Hematopoietic multipotent progenitor cell treated with erythropoietin and hydrocortisone succinate and interleukin-3 and kit ligand, for 15 days (in vitro differentiated cells): Measurements from ENCODE around the gene CRIP3.
A peak's percentile ranks its signal among the peaks of the same experiment; 100 is the strongest.

Experiments used
- DNase-seq: peaks from one replicate; pipeline ENCODE4 v3.0.0-alpha.2; 2015; ENCODE audit warnings: low spot score

The CRIP3 gene

DNA sequence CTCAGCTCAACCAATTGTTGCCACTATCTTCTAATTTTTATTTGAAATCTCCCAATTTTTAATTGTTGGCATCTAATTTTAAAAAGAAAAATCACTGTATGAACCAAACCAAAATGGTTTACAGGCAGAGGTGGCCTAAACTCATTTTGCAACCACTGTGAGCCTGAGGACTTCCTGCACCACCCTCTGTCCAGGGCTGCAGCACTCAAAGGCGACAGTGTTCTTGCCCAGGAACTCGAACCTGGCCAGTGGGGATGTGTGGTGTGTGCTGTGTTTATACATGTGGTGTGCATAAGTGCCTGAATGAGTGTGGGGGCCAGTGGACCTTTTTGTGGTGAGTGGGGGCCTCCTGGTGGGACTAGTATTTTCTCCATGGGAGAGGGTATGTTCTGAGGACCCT lies 34.9 kb downstream of the CRIP3 start:
- no peak for DNase-seq

DNA sequence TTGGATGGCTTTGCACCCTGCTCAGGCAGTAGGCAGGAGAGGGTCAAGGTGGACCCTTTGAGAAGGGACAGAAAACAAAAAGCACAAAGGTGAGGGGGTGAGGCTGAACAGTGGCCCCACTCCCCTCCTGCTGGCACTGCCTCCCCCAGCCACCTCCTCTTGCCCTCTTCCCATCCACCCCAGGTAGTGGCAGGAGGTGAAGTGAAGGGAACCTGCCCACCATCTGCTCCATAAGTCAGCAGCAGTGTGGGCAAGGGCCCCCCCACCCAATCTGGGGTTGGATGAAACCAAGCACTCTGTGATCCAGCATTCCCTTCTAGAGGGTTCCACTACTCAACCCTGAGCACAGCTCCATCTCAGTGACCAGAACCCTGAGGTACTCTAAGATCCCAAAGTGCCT lies 36.7 kb downstream of the CRIP3 start:
- DNase-seq: no peak

GRCh38 chr6:43271103-43271815 lies 37.4 kb downstream of the CRIP3 start:
- DNase-seq: no peak

- DNase-seq: no peak
Observed at GRCh38 chr6:43269273-43270007, 39.2 kb downstream of the CRIP3 start.

DNA sequence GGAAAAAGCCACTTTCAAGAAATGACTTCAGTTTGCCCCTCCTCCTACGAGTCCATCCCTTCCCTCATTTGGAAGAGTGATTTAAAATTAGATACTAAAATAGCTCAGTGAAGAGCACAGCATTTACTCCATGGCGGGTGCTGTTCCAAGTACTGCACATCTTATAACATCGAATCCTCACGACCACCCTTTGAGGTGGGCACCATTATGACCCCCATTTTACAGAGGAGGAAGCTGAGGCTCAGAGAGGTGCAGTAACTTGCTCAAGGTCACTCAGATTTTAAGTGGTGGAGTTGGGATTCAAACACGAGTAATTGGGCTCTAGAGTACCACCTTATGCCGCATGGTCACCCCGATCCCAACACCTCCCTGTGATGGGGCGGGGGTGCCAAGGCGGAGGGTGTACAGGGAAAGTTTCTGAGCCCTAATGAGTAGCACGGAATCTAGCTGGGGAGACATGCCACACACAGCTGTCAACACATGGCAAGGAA lies 39.8 kb downstream of the CRIP3 start:
- no peak for DNase-seq

GRCh38 chr6:43268355-43268700 lies 40.3 kb downstream of the CRIP3 start:
- no peak for DNase-seq

GRCh38 chr6:43267619-43268354 lies 40.8 kb downstream of the CRIP3 start:
- no peak for DNase-seq

GRCh38 chr6:43265564-43265963 lies 43.1 kb downstream of the CRIP3 start:
- DNase-seq: no peak

DNA sequence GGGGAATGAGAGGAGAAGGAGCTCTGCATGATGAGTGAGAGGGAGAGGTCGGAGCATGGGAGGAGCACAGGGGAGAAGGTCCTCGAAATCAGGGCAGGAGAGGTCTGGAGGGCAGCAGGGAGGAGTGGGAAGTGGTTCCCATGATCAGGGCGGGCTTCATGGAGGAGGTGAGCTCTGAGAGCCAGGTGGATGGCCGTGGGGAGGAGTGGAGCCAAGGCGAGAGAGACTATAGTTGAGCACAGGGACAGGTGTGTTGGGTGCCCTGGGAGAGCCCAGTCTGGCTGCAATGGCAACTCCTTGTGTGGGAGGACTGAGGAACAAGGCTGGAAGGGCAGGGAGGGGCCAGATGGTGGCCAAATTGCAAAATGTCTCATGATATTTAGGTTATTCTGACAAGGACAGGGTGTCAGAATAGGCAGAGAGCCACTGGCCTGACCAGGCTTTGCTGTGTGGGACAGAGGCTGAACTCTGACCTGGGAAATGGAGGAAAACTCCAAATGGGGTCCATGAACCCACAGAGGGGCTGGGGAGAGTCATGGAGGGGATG lies 44.0 kb downstream of the CRIP3 start:
- DNase-seq: no peak

GRCh38 chr6:43263314-43264178 lies 45.1 kb downstream of the CRIP3 start:
- DNase-seq: peak; percentile 48

GRCh38 chr6:43262780-43263313 lies 45.8 kb downstream of the CRIP3 start:
- no peak for DNase-seq

DNA sequence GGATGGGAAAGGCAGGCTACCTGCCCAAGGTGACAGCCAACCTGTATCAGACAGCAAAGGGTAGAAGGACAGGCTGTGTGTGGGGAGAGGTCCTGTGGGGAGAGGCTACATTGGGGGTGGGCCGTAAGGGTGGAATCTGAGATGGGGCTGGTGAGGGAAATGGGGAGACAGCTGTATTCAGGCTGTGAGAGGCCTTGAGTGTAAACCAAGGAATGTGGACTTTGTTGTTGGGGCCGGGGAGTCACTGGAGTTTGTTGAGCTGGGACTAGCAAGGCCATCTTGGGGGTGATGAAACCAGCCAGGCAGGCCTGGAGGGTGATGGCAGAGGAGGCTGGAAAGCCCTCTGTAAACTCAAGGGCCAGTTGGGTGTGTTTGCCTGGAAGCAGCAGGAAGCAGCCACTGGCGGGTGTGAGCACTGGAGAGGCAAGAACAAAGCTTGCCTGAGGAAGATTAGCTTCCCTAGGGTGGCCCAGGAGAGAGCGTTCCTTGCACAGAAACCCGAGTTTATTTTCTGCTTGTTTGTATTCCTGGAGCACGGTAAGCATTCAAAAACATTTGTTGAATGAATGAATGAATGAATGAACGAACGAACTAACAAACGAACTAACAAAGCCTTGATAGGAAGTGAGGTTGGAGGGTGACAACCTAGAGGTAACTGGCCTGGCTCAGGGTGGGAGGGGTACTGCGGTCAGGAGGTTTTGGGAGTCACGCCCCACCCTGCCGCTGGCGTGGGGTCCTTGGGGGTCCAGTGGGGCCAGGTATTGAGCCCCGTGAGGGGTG lies 46.4 kb downstream of the CRIP3 start:
- no peak for DNase-seq

GRCh38 chr6:43261198-43261597 lies 47.4 kb downstream of the CRIP3 start:
- no peak for DNase-seq

- DNase-seq: no peak
Observed at GRCh38 chr6:43260791-43261190, 47.8 kb downstream of the CRIP3 start.

DNA sequence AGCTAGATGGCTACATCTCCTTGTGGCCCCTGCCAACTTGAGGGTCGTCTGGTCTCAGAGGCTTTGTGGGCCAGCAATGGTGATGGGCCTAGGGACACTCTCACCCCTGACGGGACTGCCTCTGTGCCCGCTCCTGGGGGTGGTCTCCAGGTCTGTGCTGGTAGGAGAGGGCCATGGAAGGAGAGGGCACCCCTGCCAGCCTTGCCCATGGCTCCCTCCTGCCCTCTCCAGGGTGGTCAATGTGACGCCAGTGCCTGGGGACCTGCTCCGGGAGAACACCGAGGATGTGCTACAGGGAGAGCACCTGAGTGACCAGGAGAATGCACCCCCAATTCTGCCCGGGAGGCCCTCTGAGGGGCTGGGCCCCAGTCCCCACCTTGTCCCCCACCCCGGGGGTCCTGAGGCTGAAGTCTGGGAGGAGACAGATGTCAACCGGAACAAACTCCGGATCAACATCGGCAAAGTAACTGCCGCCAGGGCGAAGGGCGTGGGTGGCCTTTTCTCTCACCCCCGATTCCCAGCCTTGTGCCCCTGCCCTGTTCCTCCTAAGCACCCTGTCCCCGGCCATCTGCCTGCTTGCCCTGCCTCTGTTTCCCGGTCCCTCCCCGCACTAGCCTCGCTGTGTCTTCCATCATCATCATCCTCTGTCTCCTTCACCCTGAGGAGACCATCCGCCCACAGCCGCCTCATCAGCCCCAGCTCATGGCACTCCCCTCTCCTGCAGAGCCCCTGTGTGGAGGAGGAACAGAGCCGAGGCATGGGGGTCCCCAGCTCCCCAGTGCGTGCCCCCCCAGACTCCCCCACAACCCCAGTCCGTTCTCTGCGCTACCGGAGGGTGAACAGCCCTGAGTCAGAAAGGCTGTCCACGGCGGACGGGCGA lies 49.6 kb downstream of the CRIP3 start:
- DNase-seq: no peak

- DNase-seq: no peak
Observed at GRCh38 chr6:43258180-43258579, 50.4 kb downstream of the CRIP3 start.

DNA sequence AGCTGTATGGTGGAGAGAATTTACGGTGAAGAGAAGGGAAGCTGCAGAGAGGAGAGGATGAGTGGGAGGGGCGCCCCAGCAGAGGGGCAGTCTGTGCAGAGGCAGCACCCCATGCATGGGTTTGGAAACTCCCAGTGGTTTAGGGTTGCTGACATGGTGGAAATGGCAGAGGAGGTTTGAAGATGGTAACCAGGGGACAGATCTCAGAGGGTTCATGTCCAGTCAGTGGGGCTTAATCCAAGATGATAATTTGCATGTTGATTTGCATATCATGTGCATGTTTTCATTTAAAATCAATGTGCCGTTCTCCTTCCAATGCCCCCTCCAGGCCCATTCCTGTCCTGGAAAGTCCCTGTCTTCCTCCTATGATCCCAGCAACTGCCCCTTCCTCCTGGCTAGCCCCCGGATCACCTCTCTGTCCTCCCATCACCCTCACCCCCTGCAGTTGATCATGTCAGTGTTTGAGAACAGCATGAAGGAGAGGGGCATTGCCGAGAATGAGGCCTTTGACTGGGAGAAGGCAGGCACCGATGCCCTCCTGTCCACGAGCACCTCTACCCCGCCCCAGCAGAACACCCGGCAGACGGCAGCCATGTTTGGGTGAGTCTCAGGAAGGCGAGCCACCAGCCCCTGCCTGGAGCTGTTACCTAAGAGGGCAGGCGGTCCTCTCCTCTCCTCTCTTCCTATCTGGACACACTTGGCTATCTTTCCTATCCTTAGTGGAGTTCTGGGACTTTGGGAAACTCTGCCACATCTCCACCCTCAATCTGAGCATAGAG lies 51.1 kb downstream of the CRIP3 start:
- no peak for DNase-seq

DNA sequence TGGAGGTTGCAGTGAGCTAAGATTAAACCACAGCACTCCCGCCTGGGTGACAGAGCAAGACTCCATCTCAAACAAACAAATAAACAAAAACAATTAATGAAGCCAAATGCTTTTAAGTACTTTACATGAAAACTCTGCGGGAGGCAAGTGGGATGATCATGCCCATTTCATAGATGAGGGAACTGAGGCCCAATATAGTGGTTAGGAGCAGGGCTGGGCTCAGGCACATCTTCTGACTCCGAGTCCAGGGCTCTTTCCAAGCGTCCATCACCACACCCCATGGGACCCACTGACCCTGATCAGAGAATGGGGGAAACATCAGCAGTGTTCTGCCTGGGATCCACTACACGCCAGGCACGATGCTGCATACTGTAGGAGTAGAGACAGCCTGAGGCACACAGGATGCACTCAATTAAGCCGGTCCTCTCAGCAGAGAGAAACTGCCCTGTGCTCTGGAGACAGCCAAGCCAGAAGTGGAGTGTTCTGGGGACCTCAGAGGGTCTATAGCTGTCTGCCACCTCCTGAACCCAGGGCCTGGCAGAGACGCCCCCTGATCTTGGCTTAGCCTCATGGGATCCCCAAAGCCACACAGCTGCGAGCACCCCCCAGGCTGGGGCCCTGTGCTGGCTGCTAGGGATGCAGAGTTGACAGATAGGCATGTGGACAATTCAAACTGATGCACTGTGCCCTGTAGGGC lies 51.8 kb downstream of the CRIP3 start:
- no peak for DNase-seq
